GM23338 (cell line): ENCODE measurements around the gene ACBD4. TPM values are rescaled to one million over a fixed set of nuclear protein-coding genes. Genes with fewer than 3 reads are reported as not detected.

Experiments used
- ATAC-seq: fragments of 200-7000 bp; cut with Tn5 transposase; 3 replicates; pipeline ENCODE4 v1.9.1; 2020
- DNase-seq: peaks from one replicate; pipeline ENCODE4 v3.0.0-alpha.2; 2015; ENCODE audit warnings: low spot score
- H2AFZ ChIP-seq: fragments of 200-600 bp; sonication (generic); 2 replicates; pipeline ENCODE4 v1.8.0; 2016; ENCODE audit warnings: antibody characterized with exemption, mild to moderate bottlenecking, moderate library complexity
- H3F3A ChIP-seq: fragments of 200-600 bp; sonication (generic); replicated peaks from 2 replicates; pipeline ENCODE4 v1.8.0; 2017; ENCODE audit warnings: antibody characterized with exemption, mixed run types, low read depth
- H3K27ac ChIP-seq: fragments of 200-600 bp; sonication (generic); 2 replicates; pipeline ENCODE4 v1.6.1; 2016; ENCODE audit warnings: low read depth
- H3K27me3 ChIP-seq: fragments of 200-600 bp; sonication (generic); 2 replicates; pipeline ENCODE4 v1.8.0; 2016; ENCODE audit warnings: mild to moderate bottlenecking, mixed run types, moderate library complexity; ENCODE audit not compliant: insufficient read depth
- H3K36me3 ChIP-seq: fragments of 200-600 bp; sonication (generic); 2 replicates; pipeline ENCODE4 v1.8.0; 2016; ENCODE audit warnings: mild to moderate bottlenecking; ENCODE audit not compliant: insufficient read depth
- H3K4me1 ChIP-seq: fragments of 200-600 bp; sonication (generic); 2 replicates; pipeline ENCODE4 v1.8.0; 2016; ENCODE audit warnings: mild to moderate bottlenecking, moderate library complexity; ENCODE audit not compliant: insufficient read depth
- H3K4me2 ChIP-seq: fragments of 200-600 bp; sonication (generic); 2 replicates; pipeline ENCODE4 v1.7.1; 2017; ENCODE audit warnings: mixed run types
- H3K4me3 ChIP-seq: fragments of 200-600 bp; sonication (generic); 2 replicates; pipeline ENCODE4 v1.6.1; 2016; ENCODE audit warnings: mixed run types
- H3K79me2 ChIP-seq: fragments of 200-600 bp; sonication (generic); replicated peaks from 2 replicates; pipeline ENCODE4 v1.8.0; 2017; ENCODE audit warnings: mild to moderate bottlenecking; ENCODE audit not compliant: insufficient read depth
- H3K9me2 ChIP-seq: fragments of 200-600 bp; sonication (generic); 2 replicates; pipeline ENCODE4 v1.8.0; 2017; ENCODE audit not compliant: insufficient read depth
- H4K20me1 ChIP-seq: fragments of 200-600 bp; sonication (generic); replicated peaks from 2 replicates; pipeline ENCODE4 v1.8.0; 2017; ENCODE audit warnings: mild to moderate bottlenecking; ENCODE audit not compliant: insufficient read depth
- H3K27ac Mint-ChIP-seq: 2 replicates; pipeline ENCODE4 v1.8.0; 2020; ENCODE audit warnings: inconsistent platforms, mild to moderate bottlenecking, moderate library complexity, mixed read lengths
- H3K27me3 Mint-ChIP-seq: 3 replicates; pipeline ENCODE4 v1.8.0; 2022; ENCODE audit warnings: low read depth, mild to moderate bottlenecking, moderate library complexity, mixed read lengths, inconsistent platforms; ENCODE audit not compliant: insufficient read depth, poor library complexity
- H3K36me3 Mint-ChIP-seq: 3 replicates; pipeline ENCODE4 v1.8.0; 2021; ENCODE audit warnings: low read depth, mild to moderate bottlenecking, inconsistent platforms, moderate library complexity, mixed read lengths
- H3K4me1 Mint-ChIP-seq: 3 replicates; pipeline ENCODE4 v1.8.0; 2020; ENCODE audit warnings: mild to moderate bottlenecking, inconsistent platforms, mixed read lengths
- H3K4me3 Mint-ChIP-seq: 3 replicates; pipeline ENCODE4 v1.8.0; 2021; ENCODE audit warnings: moderate library complexity, mild to moderate bottlenecking, inconsistent platforms, mixed read lengths
- H3K9me3 Mint-ChIP-seq: 3 replicates; pipeline ENCODE4 v1.8.0; 2020; ENCODE audit warnings: moderate library complexity, mild to moderate bottlenecking, inconsistent platforms, mixed read lengths
- CREB1 ChIP-seq: fragments of 250-450 bp; sonication (Bioruptor Pico); IDR thresholded peaks from 2 replicates; pipeline ENCODE4 v1.5.0; 2020; ENCODE audit warnings: low read depth, mild to moderate bottlenecking, moderate library complexity
- CTCF ChIP-seq, 2 experiments: fragments of 200-600 bp in 1 of 2; sonication (generic) in 1 of 2; conservative IDR thresholded peaks; 2 replicates each; pipeline versions ENCODE4 v1.5.1 to v1.6.1; 2016 to 2017; ENCODE audit warnings: antibody characterized with exemption in 2 of 2, low read depth in 2 of 2, mild to moderate bottlenecking in 2 of 2, moderate library complexity in 1 of 2
- ETS1 ChIP-seq: IDR thresholded peaks from 2 replicates; pipeline ENCODE4 v1.6.1; 2016; ENCODE audit warnings: antibody characterized with exemption
- EZH2 ChIP-seq: fragments of 200-600 bp; sonication (generic); IDR thresholded peaks from one replicate; pipeline ENCODE4 v1.8.0; 2017; ENCODE audit warnings: antibody characterized with exemption, mild to moderate bottlenecking, low read depth; ENCODE audit not compliant: unreplicated experiment
- EZH2phosphoT487 ChIP-seq: fragments of 200-600 bp; sonication (generic); IDR thresholded peaks from one replicate; pipeline ENCODE4 v1.8.1; 2018; ENCODE audit warnings: antibody characterized with exemption; ENCODE audit not compliant: unreplicated experiment
- JUNB ChIP-seq: IDR thresholded peaks from one replicate; pipeline ENCODE4 v1.6.1; 2016; ENCODE audit warnings: antibody characterized with exemption; ENCODE audit not compliant: unreplicated experiment
- POLR2AphosphoS5 ChIP-seq: IDR thresholded peaks from 2 replicates; pipeline ENCODE4 v1.6.1; 2016; ENCODE audit warnings: antibody characterized with exemption, low read depth
- REST ChIP-seq: IDR thresholded peaks from one replicate; pipeline ENCODE4 v1.6.1; 2018; ENCODE audit warnings: antibody characterized with exemption; ENCODE audit not compliant: unreplicated experiment
- ZNF331 ChIP-seq: fragments of 250-450 bp; sonication (Bioruptor Pico); IDR thresholded peaks from 2 replicates; pipeline ENCODE4 v1.5.0; 2020; ENCODE audit warnings: low read depth, mild to moderate bottlenecking, moderate library complexity
- polyA plus RNA-seq: library from polyadenylated mRNA; unstranded; fragments of >200 nt; fragmentation: Nextera tagmentation; extraction: Ambion mirVana; gene quantifications from 2 replicates; pipeline ENCODE4 v1.2.1, GENCODE V29; 2016
- total RNA-seq: library from RNA; depleted of rRNA; stranded (reverse); fragments of >200 nt; shearing (Covaris generic); gene quantifications from 2 replicates; pipeline ENCODE4 v1.2.3, GENCODE V29; 2014

The ACBD4 gene
- total and polyA plus RNA-seq, 2 experiments from 2014 or later = 4.5 to 6.7 TPM

GRCh38 chr17:45087978-45088377 is 47.5 kb upstream of the ACBD4 start (continued):
- TF ChIP-seq REST (no peak), CREB1 (CRISPR knock-in tag) (no peak), JUNB (no peak), ETS1 (no peak), EZH2 (no peak), EZH2phosphoT487 (no peak), POLR2AphosphoS5 (no peak)

- Mint-ChIP-seq H3K36me3 (peaks cover 75% of the 10 kb centered on the region), H3K9me3 (no peaks in the 10 kb centered on the region), H3K27ac (no peak overlapping the region), H3K27me3 (no peaks in the 10 kb centered on the region), H3K4me1 (peaks cover 8% of the 10 kb centered on the region), H3K4me3 (no peak overlapping the region)
- Histone ChIP-seq H3K79me2 (no peaks in the 10 kb centered on the region), H4K20me1 (peaks cover 19% of the 10 kb centered on the region), H3F3A (no peaks in the 10 kb centered on the region; the same call in 1 of the 2 replicates), H3K4me1 (no peaks in the 10 kb centered on the region), H3K4me2 (no peak overlapping the region), H3K9me2 (no peaks in the 10 kb centered on the region), H3K27me3 (no peaks in the 10 kb centered on the region), H2AFZ (no peak overlapping the region), H3K4me3 (no peak overlapping the region), H3K36me3 (peaks cover 45% of the 10 kb centered on the region), H3K27ac (no peak overlapping the region)
- ATAC-seq = no peak
- no peak for DNase-seq
- TF ChIP-seq EZH2 (no peak), EZH2phosphoT487 (no peak), ZNF331 (CRISPR knock-in tag) (no peak), CTCF (conservative IDR thresholded peaks at IDR 0.05; ENCODE audit: low read depth in 2 of 2) (no peak), REST (no peak)
These were observed 46.7 kb upstream of the ACBD4 start for GRCh38 chr17:45088741-45089140.
